HT-29 (cell line): ENCODE measurements around the gene GPR156. TPM values are rescaled to one million over a fixed set of nuclear protein-coding genes. Genes with fewer than 3 reads are reported as not detected.

Source experiments
- DNase-seq: peaks from one replicate; pipeline ENCODE4 v3.0.0-alpha.2; 2015; ENCODE audit warnings: low spot score
- small RNA-seq: library from RNA; depleted of rRNA; stranded (forward); fragments of <200 nt; gene quantifications from one replicate; pipeline ENCODE3, GENCODE V24; 2014
- total RNA-seq: library from RNA; depleted of rRNA; stranded (reverse); fragments of >200 nt; shearing (Covaris generic); gene quantifications from 2 replicates; pipeline ENCODE4 v1.2.3, GENCODE V29; 2014; rRNA removed

The GPR156 gene
- total RNA-seq, 1 experiment from 2014 or later = 0.25 TPM

DNA sequence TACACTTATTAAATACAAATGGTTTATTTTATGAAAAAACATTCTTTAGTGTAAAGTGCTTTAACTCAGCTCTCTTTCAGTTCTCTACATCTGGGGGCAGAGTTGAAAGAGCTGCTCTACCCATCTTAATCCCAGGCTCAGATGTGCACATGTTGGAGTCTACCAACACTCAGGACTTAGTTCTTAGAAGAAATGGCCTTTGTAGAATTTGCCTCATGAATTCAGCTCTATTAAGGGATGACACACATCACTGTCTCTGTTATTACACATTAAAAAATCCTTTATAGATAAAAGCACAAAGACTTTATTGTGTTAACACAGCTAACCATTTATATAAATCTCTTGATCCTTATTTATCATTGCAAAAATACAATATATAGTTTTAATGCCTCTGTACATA, 159.0 kb downstream of the GPR156 start:
- DNase-seq = no peak

DNA sequence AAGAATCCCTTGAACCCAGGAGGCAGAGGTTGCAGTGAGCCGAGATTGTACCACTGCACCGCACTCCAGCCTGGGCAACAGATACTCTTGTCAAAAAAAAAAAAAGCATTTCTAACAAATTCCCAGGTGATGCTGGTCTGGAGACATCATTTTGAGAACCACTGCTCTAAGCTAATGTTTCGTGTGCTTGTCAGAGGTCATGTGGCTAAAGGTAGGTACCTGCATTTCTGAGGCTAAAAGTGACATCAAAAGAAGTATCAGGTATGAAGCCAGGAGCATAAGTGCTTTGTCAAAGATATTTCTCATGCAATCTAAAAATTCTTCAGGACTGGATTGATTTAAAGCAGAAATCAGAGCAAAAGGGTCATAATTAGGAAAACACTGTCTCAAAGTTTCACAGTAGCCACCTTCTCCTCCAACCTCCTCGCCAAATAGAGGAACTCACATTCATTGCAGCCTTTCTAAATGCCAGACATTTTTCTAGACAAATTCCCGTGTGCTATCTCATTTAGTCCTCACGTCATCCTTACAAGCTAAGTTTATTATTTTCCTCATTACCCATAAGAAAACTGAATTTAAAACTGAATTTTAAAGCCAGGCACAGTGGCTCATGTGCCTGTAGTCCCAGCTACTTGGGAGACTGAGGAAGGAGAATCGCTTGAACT, 165.0 kb downstream of the GPR156 start:
- DNase-seq = no peak

Small RNAs within 50 kb of the gene (small RNA-seq; reads per million reads assigned to genes)
- gene RF00019 (not detected), gene RN7SL397P (not detected)

Other genes starting within 250 kb of the GPR156 start
- 23.3 and 25.2 TPM in 2 replicates for gene GSK3B, start 190.8 kb downstream of the GPR156 start, total RNA-seq
- gene LRRC58, start 64.1 kb upstream of the GPR156 start, total RNA-seq = 15.3 and 15.7 TPM in 2 replicates
- 0.08 TPM in 1 of 2 replicates, not detected in the other for gene FSTL1, start 165.8 kb upstream of the GPR156 start, total RNA-seq